GM19467 (cell line): ENCODE data around the gene GTF2H4.
"Not testable (repeated sequence)": the region's sequence is repeated elsewhere in the genome, so short reads cannot be mapped to it uniquely, and the experiment has no call there.

Experiments used
- ATAC-seq: cut with Tn5 transposase; IDR thresholded peaks from one replicate; pipeline ENCODE4 v1.9.1; 2021; ENCODE audit warnings: mild to moderate bottlenecking, moderate library complexity; ENCODE audit not compliant: unreplicated experiment

Gene GTF2H4

DNA sequence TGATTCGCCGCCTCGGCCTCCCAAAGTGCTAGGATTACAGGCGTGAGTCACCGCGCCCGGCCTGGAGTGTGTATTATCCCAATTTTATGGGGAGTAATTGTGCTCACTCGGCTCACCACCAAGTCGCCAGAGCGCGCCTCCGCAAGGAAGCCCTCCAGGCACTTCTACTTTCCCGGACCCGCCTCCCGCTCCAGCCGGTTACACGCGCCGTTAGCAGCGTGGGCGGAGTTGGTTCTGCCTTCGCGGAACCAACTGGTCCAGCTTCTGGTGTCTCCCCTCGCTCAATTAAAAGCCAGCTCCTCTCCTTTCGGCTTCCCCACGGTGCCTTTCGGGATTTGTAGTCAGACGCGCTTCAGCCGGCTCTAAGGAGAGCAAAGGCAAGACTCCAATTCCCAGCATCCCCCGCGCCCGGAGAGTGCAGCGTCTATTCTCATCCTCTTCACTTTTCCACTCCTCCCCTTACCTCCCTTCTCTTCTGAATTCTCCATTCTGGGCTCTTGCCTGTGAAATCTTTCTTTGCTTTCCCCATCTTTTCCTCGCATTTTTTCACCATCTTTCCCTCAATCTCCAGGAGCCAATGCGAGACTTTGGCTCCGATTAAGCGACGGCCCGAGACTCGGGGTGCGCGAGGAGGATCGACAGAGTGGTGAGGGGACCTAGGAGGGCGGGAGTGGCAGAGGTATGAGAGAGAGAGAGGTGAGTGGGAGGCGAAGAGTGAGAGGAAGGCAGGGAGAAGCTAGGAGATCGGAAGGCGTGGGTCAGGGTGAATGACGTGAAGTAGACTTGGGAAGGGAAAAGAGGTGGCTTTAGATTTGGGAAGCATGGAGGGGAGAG is at the start of gene GTF2H4:
TSS of gene GTF2H4 (plus strand) at position 450 of the 834 bp plus-strand sequence.
- ATAC-seq = peak; percentile 83

DNA sequence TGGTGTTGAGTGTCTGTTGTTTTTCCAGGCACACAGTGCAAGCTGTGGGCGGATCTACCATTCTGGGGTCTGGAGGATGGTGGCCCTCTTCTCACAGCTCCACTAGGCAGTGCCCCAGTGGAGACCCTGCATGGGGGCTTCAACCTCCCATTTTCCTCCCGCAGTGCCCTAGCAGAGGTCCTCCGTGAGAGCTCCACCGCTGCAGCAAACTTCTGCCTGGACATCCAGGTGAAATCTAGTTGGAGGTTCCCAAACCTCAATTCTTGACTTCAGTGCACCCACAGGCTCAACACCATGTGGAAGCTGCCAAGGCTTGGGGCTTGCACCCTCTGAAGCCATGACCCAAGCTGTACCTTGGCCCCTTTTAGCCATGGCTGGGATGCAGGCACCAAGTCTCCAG is 48.3 kb upstream of the GTF2H4 start:
- ATAC-seq = not testable (repeated sequence)

GRCh38 chr6:30861257-30862048 is 46.6 kb upstream of the GTF2H4 start:
- ATAC-seq = no peak

DNA sequence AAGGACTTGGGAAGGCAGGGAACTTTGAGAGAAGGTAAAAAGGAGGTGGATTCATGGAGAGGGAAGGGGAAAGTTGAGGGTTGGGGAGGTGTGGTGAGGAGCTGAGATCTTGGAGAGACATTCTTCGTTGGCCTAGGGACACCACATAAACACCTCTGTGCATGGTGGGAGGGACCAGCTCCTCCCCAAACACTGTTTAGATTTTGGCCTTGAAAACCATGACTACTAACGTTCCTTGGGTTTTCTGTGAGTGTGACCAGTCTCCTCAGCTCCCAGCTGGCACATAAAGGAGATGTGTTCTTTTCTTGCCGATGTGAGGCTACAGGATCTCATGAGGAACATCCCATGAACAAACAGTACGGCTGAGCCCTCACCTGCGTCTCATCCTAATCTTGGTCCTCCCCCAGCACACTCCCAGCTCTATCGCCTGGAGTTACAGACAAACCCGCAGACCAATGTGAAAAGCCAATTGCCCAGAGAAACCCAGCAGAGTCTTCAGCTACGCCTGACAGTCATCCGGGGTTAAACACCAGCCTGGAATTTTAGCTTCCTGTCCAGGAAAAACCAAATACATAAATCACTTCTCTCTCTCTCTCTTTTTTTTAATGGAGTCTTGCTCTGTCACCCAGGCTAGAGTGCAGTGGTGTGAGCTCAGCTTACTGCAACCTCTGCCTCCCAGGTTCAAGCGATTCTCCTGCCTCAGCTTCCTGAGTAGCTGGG is 45.7 kb upstream of the GTF2H4 start:
- ATAC-seq = no peak

- ATAC-seq = no peak
These were observed 43.7 kb upstream of the GTF2H4 start for GRCh38 chr6:30864325-30864724.

DNA sequence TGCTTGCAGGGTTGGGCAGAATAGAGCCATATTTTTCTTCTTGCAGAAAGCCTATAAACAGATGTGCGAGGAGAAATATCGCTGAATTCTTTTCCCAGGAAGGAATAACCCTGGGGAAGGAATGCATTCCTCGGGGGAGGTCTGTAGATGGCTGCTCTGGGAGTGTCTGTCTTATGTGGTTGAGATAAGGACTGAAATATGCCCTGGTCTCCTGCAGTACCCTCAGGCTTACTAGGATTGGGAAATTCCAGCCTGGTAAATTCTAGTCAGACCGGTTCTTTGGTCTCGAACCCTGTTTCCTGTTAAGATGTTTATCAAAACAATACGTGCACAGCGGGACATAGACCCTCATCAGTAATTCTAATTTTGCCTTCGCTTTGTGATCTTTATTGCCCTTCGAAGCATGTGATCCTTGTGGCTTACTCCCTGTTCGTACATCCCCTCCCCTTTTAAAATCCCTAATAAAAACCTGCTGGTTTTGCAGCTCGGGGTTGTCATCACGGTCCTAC is 38.7 kb upstream of the GTF2H4 start:
- ATAC-seq = not testable (repeated sequence)

DNA sequence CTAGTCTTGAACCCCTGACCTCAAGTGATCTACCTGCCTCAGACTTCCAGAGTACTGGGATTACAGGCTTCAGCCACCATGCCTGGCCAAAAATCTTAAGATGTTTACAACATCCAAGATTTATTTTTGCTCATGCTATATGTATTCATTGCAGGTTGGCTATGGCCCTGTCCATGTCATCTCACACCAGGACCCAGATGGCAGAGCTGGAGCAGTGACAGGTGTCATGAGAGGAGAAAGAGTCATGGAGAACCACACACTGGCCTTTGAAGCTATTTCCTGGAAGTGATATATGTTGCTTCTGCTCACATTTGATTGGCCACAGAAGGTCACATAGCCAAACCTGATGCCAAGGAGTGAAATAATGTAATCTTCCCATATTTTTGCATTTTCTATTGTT is 37.5 kb upstream of the GTF2H4 start:
- ATAC-seq = no peak

DNA sequence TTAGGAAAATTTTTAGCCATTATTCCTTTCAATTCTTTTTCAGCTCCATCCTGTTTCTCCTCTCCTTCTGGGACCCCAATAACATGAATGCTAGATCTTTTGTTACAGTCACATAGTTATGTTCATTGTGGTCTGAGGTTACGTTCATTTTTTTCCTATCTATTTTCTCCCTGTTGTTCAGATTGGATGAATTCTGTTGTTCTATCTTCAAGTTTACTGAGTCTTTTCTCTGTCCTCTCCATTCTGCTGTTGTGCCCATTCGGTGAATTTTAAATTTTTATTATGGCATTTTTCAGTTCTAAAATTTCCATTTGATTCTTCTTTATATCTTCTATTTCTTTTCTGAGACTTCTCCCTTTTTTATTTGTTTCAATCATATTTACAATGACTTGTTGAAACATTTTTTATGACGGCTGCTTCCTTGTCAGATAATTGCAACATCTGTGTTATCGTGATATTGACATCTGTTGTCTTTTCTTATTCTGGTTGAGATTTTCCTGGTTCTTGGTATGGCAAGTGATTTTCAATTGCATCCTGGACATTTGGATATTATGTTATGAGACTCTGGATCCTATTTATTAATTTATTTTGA is 36.3 kb upstream of the GTF2H4 start:
- no peak for ATAC-seq

DNA sequence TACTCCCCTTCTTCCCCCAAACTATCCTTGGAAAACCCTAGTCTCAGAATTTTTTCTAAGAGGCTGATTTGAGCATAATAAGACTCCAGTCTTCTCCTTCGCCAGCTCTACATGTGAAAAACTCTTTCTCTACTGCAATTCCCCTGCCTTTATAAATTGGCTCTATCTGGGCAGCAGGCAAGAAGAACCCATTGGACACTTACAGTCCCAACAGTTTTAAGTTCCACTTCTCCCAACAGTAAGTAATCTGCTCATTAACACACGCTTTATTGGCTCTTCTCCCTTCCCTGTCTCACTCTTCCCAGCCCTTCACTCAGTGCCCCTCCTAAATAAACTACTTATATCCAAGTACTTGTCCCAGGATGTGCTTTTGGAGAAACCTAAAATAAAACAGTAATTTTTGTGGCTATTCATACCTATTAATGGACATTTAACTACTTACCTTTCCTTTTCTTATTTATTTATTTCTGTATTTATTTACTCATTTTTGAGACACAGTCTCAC is 34.8 kb upstream of the GTF2H4 start:
- no peak for ATAC-seq

- not testable (repeated sequence) for ATAC-seq
These were observed 34.2 kb upstream of the GTF2H4 start for GRCh38 chr6:30873795-30874194.

DNA sequence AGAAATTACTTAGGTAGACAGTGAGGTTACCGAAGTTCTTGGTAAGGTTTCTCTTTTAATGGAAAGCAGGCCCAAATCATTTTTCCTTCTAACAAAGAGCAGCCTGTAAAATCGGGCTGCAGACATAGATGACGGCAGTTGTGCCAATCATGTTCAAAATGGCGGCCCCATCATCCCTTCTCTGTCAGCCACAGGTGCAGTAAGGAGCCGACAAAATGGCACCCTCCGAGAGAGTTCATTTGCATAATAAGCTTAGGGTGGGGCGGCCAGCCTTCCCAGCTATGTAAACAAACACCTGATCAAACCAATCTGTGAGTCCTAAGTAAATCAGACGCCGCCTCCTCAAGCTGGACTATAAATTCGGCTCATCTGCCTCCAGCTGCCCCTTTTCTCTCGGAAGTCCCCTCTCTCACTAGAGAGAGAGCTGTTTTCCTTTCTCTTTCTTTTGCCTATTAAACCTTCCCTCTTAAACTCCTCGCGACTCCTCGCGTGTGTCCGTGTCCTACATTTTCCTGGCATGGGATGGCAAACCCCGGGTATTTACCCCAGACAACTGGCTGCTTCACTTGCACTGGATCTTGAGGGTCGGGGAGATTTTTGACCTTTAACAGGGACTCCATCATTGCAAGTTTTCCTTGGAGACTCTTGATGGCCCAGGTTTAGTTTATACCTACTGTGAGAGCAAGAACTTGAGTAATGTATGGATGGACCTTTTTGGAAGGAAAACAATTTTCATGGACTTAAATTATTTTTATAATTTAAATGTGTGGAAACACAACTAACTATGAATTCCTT is 32.6 kb upstream of the GTF2H4 start:
- no peak for ATAC-seq

DNA sequence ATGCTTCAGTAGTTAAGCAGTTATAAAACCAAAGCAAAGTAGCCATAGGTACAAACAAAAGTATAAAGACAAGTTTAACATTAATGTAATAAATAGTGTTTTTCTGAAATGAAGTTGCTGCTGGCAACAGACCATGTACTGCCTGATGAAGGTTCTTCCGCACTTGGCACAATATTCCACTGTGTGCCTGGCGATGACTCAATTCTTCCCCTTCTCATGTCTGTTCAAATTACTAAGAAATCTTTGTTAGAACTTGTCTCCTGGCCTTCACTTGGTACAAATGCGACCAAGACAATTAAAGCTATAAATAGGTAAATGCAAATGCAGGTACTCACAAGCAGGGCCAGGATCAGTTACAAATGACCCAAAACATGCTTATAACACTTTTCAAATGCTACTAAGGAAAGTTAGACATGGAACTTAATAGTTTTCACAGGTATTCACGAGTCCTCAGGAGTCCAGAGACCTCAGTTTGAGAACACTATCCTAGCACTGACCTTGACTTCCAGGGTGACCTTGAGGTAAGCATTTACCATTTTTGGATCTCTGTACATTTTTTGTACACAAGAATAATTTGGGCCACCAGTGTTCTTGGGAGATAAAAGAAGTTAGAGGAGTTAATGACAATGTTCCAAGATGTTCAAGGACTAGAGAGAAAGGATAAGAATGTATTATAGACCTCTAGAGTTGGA is 31.8 kb upstream of the GTF2H4 start:
- no peak for ATAC-seq

DNA sequence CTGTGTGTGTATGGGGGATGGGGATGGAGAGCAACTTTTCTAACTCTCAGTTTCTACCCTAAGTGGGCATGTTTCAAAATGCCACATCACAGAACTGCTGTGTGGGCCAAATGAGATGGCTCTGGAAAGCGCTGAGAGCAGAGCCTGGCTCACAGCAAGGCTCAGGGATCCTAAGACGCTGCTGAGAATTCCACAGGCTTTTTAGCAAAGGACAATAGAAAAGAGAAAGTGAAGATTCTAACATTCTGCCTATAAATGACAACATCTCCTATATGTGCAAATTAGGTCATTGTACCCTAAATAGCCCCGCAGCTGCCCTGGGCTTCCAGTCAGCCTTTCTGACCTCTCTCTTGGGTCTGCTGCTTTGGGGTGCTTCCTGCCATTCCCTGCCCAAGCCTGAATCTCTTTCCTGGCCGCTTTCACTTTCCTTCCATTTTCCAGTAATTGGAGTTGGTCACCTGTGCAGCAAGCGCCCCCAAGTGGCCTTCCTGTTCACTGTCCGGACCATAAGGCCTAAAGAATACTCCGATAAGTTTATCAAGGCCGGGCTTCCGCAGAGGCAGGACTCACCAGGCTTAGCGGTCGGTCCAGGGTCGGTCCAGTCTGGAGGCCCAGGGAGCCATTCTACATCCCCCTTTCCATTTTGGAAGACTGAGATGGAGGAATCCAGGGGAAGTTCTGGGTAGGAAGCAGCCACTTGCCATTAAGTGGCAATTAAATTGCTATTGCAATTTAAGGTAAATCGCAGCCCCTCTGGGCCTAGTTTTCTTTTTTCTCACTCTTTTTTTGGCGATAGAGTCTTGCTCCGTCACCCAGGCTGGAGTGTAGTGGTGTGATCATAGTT is 30.4 kb upstream of the GTF2H4 start:
- no peak for ATAC-seq

DNA sequence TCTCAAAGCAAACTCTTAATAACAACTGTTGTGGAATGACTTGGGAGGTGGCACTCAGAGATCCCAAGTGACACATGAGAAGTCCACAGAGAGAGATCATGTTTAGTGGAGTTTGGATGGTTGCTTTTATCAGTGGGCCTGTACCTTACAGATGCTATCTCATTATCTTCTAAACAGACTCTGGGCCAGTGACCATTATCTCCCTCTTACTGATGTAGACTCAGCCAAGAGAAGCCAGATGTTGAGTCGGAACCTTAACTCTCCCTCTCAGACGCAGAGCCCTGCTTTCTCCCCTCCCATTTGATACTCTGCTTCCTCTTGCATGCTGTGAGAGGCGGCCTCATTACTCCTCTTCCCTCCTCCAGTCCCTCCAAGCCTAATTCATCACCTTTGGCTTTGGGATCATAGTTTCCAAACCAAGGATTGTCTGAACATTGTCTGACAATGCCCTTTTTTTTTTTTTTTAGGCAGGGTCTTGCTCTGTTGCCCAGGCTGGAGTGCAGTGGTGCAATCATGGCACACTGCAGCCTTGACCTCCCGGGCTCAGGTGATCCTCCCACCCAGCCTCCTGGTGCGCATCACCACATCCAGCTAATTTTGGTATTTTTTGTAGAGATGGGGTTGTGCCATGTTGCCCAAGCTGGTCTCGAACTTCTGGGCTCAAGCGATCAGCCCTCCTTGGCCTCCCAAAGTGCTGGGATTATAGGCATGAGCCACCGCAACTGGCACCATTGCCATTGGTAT is 28.2 kb upstream of the GTF2H4 start:
- no peak for ATAC-seq

- no peak for ATAC-seq
These were observed 27.2 kb upstream of the GTF2H4 start for GRCh38 chr6:30880698-30881252.

DNA sequence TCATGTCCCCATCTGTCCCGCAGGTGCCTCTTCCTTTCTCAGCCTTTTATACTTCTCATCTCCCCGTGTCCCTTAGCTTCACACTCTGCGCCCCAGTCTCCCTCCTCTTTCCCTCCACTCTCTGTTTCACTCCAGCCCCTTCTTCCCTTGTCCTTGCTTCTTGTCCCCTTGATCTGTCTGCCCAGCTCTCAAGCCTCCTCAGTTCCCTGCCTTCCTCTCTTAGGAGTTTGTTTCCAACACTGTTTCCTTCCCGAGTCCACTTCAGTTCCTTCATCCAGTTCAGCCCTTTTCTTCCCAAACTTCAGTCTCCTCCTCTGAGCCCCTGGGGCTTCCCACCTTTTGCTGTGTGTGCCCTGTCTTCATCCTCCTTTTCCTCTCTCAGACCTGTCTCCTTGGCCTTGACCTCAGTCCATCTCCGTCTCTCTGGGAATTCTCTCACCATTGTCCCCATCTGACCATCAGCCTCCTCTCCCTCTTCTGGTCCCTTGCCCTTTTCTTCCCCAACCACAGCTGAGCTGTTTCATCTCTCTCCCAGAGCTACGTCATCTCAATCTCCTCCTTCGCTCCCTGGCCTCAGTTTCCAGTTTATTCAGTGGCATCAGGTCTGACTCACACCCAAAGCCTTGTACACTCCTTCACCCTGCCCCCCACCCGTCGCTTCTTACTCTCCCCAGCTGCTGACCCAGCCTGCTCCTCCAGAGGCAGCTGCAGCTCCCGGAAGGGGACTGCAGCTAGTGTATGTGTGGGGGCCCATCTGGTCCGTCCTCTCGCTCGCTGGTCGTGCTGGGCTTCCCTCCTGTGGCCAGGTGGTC is 26.4 kb upstream of the GTF2H4 start:
- ATAC-seq = no peak
